GM12875 (cell line): ENCODE results near the gene MLH3.

ENCODE experiments used
- H3K4me3 ChIP-seq: one replicate; pipeline ENCODE4 v1.5.1; 2011; ENCODE audit warnings: low read depth, low read length, control low read depth
- TF ChIP-seq, protein P1 (sequence below): IDR thresholded peaks from 2 replicates; pipeline ENCODE4 v1.5.1; 2011; ENCODE audit warnings: low read depth, mild to moderate bottlenecking, control low read depth, inconsistent platforms, low read length, moderate library complexity, borderline replicate concordance; ENCODE audit not compliant: insufficient read depth

MLH3 gene

DNA sequence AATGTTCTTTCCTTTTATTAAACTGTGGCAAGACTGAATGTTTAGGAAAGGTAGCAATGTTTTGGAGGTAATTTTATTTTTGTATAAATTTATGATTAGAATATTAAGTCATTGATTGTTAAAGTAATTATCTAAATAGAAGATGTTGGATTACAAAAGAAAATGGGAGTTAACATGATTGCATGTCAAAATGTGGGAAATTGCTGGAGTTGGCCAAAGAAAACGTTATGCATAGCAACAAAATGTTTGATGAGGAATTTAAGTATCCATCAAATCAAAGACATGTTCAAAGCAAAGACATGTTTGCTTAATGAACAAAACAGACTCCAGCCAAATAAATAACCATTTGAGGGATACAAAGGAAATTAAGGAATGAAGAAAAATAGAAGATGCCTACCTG is 3.2 kb upstream of the MLH3 start:
- TF ChIP-seq, protein P1, sequence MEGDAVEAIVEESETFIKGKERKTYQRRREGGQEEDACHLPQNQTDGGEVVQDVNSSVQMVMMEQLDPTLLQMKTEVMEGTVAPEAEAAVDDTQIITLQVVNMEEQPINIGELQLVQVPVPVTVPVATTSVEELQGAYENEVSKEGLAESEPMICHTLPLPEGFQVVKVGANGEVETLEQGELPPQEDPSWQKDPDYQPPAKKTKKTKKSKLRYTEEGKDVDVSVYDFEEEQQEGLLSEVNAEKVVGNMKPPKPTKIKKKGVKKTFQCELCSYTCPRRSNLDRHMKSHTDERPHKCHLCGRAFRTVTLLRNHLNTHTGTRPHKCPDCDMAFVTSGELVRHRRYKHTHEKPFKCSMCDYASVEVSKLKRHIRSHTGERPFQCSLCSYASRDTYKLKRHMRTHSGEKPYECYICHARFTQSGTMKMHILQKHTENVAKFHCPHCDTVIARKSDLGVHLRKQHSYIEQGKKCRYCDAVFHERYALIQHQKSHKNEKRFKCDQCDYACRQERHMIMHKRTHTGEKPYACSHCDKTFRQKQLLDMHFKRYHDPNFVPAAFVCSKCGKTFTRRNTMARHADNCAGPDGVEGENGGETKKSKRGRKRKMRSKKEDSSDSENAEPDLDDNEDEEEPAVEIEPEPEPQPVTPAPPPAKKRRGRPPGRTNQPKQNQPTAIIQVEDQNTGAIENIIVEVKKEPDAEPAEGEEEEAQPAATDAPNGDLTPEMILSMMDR = no peak
- no peak overlapping the region for H3K4me3 ChIP-seq

DNA sequence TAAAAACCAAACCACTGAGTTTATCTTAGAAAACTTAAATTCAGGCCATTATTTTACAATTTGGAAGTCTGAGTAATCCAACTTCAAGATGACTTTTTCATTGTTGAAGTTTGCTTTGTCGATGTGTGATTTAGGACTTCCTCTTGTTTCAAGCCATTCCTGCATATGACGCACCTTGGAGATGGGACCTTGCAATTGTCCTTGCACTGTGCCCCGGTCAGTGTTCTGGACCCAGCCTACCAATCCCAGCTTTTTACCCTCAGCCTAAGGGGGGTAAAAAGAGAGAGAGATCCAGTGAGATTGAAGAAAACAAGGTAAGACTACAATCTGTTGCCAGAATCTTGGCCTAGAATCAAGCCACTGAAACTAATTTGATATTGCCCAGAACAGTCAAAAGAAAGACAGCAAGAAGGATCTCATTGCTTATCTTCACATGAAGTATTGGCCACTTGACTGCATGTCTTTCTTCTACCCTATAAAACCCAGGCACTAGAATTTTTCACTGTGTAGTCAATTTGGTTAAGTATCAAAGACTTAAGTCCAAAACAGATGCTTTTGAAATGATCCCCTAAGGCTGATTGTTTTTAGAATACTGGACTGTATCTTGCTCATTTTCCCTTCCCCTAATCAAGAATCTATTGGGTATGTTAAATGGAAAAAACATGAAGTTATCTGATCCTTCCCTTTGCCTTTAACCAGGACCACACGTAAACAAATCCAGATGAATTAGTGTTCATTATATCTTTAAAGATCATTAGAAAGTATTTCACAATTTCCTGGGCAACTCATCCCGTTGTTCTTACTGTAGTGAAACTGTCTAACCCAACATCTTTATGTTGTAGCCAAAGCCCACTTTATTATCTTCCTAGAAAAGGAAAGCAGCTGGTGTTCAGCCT is 2.4 kb upstream of the MLH3 start:
- TF ChIP-seq, protein P1 = no peak
- H3K4me3 ChIP-seq = no peak overlapping the region

DNA sequence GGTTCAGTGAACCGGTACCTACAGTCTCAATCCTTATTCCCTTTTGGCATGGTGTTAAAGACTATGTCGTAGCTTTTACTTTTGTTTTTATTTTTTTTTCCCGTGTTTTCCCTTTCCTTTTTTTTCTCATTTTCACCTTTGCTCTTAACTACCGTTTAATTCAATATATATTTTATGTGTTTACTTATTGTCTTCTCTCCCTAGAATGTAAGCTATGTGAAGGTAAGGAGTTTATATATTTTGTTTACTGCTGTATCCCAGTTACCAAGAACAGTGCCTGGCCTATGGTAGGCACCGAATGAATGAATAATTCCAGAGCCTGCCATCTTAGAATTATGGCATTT is 261 bp upstream of the MLH3 start:
- peak overlapping the region; percentile 72 for H3K4me3 ChIP-seq
- TF ChIP-seq, protein P1 = no peak

DNA sequence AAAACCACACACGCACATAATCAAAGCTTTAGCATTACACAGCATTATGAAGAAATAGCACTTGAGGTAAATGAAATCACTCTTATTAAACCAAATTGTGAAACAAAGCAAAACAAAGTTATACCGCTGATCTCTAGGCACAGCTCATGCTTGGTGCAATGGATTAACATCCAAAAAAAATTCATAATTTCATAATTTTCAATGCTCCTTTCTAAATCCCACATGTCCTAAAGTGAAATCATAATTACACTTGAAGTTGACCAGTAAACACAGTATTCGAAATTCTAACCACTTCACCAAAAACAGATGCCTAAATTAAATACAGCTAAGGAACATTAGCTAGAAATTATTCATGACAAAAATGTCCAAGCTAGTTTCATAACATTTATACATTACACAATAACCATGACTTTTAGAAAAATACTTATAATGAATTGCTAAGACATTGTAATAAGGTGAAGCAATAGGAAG is 1.5 kb downstream of the MLH3 start:
- no peak overlapping the region for H3K4me3 ChIP-seq
- TF ChIP-seq, protein P1 = no peak

DNA sequence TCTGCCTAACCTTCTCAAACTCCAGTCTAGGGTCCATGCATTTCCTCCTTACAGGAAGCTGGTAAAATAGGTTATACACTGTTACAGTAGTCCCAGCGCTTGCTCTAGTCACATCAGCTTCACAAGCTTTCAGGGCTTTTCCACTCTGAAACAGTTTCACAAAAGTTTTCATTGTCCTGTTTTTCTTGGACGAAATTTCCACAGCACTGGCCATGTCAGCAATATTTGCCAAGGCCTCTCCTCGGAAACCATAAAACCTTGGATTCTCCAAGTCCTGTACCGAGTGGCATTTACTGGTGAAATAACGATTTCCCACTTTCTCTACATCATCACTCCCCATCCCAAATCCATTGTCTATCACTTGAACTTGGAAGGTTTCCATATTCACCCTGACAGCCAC is 2.1 kb downstream of the MLH3 start:
- no peak overlapping the region for H3K4me3 ChIP-seq
- TF ChIP-seq, protein P1 = no peak

DNA sequence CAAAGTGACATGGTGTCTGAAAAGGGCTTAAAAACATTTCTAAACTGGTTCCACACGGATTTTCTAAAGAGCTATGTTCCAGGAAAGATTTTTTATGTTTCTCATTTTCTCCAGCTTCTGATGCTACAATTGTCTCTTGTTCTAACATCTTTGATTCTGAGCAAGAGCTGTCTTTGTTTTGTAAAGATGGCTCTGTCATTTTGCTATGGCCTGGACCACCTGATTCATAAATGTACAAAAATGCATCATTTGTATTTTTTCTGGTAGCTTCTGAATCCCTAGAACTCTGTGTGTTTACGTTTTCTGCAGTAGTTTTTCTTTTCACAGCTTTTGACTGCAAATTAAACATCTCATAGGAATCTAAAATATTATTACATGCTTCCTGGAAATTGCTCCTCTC is 3.2 kb downstream of the MLH3 start:
- TF ChIP-seq, protein P1 = no peak

DNA sequence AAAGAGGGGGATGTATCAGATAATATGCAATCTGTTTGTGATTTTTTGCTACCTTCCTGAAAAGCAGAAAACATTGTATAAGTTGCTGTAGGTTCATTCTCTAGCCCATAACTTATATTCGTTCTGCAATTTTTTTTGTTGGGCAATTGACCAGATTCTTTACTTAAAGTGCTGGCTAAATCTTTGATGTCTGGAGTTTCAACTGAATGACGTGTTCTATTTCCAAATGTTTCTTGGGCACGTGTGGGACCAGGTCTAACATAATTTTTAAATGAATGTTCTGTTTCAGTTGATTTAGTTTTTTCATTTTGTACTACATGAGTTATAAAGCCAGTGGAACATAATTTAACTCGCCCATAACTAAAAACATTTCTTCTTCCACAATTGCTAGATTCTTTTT is 3.8 kb downstream of the MLH3 start:
- no peak overlapping the region for H3K4me3 ChIP-seq
- TF ChIP-seq, protein P1 = no peak

More for the DNA sequence above, 3.2 kb downstream of the MLH3 start:
- H3K4me3 ChIP-seq = no peak overlapping the region
